Measurements from ENCODE around the gene SMIM33. TPM values are rescaled to one million over a fixed set of nuclear protein-coding genes. Genes with fewer than 3 reads are reported as not detected.

The SMIM33 gene
- not detected for total RNA-seq
- polyA plus RNA-seq = 1 to 10 TPM; 4.7 to 5.1 (median 4.8) TPM

- H3K4me1 ChIP-seq = no peaks in the 10 kb centered on the region
- 7 to 29% methylated on average over 9 of the region's 9 CpGs for WGBS, 2 donors
- H3K4me3 ChIP-seq = no peak within 1 kb of the TSS
- intact Hi-C loops (cut with DNase I) = no loop called here
- peaks cover 0 to 1% (median 0%) of the 10 kb centered on the region in 4 donors for H3K36me3 ChIP-seq
- H3K27ac ChIP-seq = no peak within 1 kb of the TSS
- DNase-seq = no peak
- no peaks in the 10 kb centered on the region for H3K9me3 ChIP-seq
- no peak for TF ChIP-seq POLR2AphosphoS5 (IDR thresholded peaks at IDR 0.05)
- TF ChIP-seq CTCF (IDR thresholded peaks at IDR 0.05) = no peak
- no peak for TF ChIP-seq POLR2A (IDR thresholded peaks at IDR 0.05)
- TF ChIP-seq EP300 (IDR thresholded peaks at IDR 0.05) = no peak
- H3K27me3 ChIP-seq = no peaks in the 10 kb centered on the region
Measured at GRCh38 chr5:139470821-139471300, at the start of gene SMIM33. SMIM33 (plus strand) TSS chr5:139471004; CDS start chr5:139471122, 118 bp downstream.

GRCh38 chr5:139422307-139422893 lies 48.4 kb upstream of the SMIM33 start:
- DNase-seq = no peak
- H3K27ac ChIP-seq = no peak overlapping the region
- peaks cover 0 to 10% (median 8%) of the 10 kb centered on the region in 4 donors for H3K4me1 ChIP-seq
- H3K9me3 ChIP-seq = no peaks in the 10 kb centered on the region
- 39 to 45% methylated on average over 5 of the region's 5 CpGs for WGBS, 2 donors
- TF ChIP-seq CTCF (IDR thresholded peaks at IDR 0.05) = peak; percentile 59 to 82 (median 68)
- no peak for TF ChIP-seq EP300 (IDR thresholded peaks at IDR 0.05)
- intact Hi-C loops (cut with DNase I) = loop anchor here (1.0 to 10.0 kb wide), 4 partner anchors 96 to 345 kb away; partner anchors contain the start of gene UBE2D2
- no peaks in the 10 kb centered on the region for H3K27me3 ChIP-seq
- peaks cover 0 to 78% (median 7%) of the 10 kb centered on the region in 4 donors for H3K36me3 ChIP-seq
- no peak overlapping the region for H3K4me3 ChIP-seq

GRCh38 chr5:139425497-139425896 lies 45.3 kb upstream of the SMIM33 start:
- intact Hi-C loops (cut with DNase I) = loop anchor here (10.0 kb wide), 1 partner anchor 179 kb away; no protein-coding TSS in a partner anchor
- WGBS, 2 donors = 66 to 83% methylated on average over 5 of the region's 5 CpGs
- Histone ChIP-seq H3K4me1 (no peaks in the 10 kb centered on the region), H3K4me3 (no peak overlapping the region), H3K36me3 (peaks cover 0 to 77% (median 6%) of the 10 kb centered on the region in 4 donors), H3K9me3 (no peaks in the 10 kb centered on the region), H3K27me3 (no peaks in the 10 kb centered on the region), H3K27ac (no peak overlapping the region)
- TF ChIP-seq EP300 (IDR thresholded peaks at IDR 0.05) = no peak
- no peak for TF ChIP-seq POLR2AphosphoS5 (IDR thresholded peaks at IDR 0.05)
- TF ChIP-seq POLR2A (IDR thresholded peaks at IDR 0.05) = no peak
- no peak for TF ChIP-seq CTCF (IDR thresholded peaks at IDR 0.05)
- DNase-seq = no peak

DNA sequence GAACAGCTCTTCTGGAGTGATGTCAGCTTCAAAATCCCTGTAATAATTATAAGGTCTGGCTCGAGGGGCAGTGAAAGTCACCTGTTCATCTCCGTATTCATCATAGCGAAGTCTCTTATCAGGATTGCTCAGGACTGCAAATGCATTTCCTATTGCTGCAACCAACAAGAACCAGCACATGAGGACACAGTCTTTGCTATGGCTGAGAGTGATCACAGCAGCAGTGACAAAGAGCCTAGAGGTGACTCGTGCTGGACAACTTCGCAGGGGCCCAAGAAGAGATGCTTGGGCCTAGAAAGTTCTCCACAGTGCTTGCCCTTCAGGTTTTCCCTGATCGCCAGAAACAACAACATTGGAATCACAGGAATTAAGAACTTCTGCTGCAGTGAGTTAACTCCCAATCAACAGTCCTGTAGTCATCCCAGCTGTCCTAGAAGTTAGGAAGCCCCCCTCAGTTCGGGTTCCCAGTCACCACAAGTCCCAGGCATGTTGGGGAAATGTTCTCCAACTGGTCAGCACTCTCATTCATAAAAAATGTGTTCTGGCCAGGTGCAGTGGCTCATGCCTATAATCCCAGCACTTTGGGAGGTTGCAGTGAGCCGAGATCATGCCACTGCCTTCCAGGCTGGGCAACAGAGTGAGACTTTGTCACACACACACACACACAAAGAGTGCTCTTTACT lies 44.5 kb upstream of the SMIM33 start:
- no peak overlapping the region for H3K4me3 ChIP-seq
- DNase-seq = no peak
- no peaks in the 10 kb centered on the region for H3K9me3 ChIP-seq
- 85 to 86% methylated on average over 8 of the region's 8 CpGs for WGBS, 2 donors
- TF ChIP-seq POLR2A (IDR thresholded peaks at IDR 0.05) (no peak), POLR2AphosphoS5 (IDR thresholded peaks at IDR 0.05) (no peak), CTCF (IDR thresholded peaks at IDR 0.05) (no peak), EP300 (IDR thresholded peaks at IDR 0.05) (no peak)
- peaks cover 0 to 71% (median 6%) of the 10 kb centered on the region in 4 donors for H3K36me3 ChIP-seq
- intact Hi-C loops (cut with DNase I) = loop anchor here (10.0 kb wide), 1 partner anchor 178 kb away; no protein-coding TSS in a partner anchor
- no peaks in the 10 kb centered on the region for H3K4me1 ChIP-seq
- H3K27ac ChIP-seq = no peak overlapping the region
- no peaks in the 10 kb centered on the region for H3K27me3 ChIP-seq

Data from sigmoid colon (tissue), 7 donors.